Left ventricle myocardium inferior (tissue), 1 donor: ENCODE results near the gene TRPC3. TPM values are rescaled to one million over a fixed set of nuclear protein-coding genes. Genes with fewer than 3 reads are reported as not detected.

Experiments used
- DNase-seq: peaks from one replicate; pipeline ENCODE4 v3.0.0-alpha.2; 2020
- H3K27ac ChIP-seq: fragments of 200-600 bp; replicated peaks from 2 replicates; pipeline ENCODE4 v1.8.0; 2021
- H3K27me3 ChIP-seq: fragments of 200-600 bp; 2 replicates; pipeline ENCODE4 v1.8.0; 2021; ENCODE audit warnings: low read depth
- H3K36me3 ChIP-seq: fragments of 200-600 bp; 2 replicates; pipeline ENCODE4 v1.8.0; 2021
- H3K4me1 ChIP-seq: fragments of 200-600 bp; 2 replicates; pipeline ENCODE4 v1.8.0; 2021
- H3K4me3 ChIP-seq: fragments of 200-600 bp; 2 replicates; pipeline ENCODE4 v1.8.0; 2021; ENCODE audit warnings: mild to moderate bottlenecking, moderate library complexity
- H3K9me3 ChIP-seq: fragments of 200-600 bp; replicated peaks from 2 replicates; pipeline ENCODE4 v1.8.0; 2021
- intact Hi-C: fragments of 100-400 bp; cut with micrococcal nuclease; formaldehyde crosslinking; loops from one replicate; pipeline ENCODE4 v1.11.0; 2022
- total RNA-seq: library from RNA; stranded (reverse); fragmentation: NEBNext Ultra II Directional; extraction: Animal tissue kit (Norgen Biotek cat#: 25700); gene quantifications from one replicate; pipeline ENCODE4 v1.2.1, GENCODE V29; 2021
- TF ChIP-seq, protein P1 (sequence below): fragments of 200-600 bp; IDR thresholded peaks from 2 replicates; pipeline ENCODE4 v1.8.0; 2021; ENCODE audit warnings: antibody characterized with exemption, mild to moderate bottlenecking, borderline replicate concordance
- donor health status: DM: no; HTN: yes; CAD: no; lungs with severe emphysema.

Gene TRPC3
- total RNA-seq, 1 donor from 2014 or later: 0.25 TPM

DNA sequence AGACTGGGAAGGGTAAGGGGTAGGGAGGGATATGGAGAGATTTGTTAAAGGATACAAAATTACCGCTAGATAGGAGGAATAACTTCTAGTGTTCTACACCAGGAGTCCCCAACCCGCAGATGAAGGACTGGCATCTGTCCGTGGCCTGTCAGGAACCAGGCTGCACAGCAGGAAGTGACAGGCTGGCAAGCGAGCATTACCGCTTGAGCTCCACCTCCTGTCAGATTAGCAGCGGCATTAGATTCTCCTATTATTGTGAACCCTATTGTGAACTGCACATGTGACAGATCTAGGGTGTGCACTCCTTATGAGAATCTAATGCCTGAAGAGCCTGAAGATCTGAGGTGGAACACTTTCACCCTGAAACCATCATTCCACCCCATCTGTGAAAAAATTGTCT is 53.7 kb downstream of the TRPC3 start:
- H3K4me3 ChIP-seq: no peak overlapping the region
- DNase-seq: no peak
- peaks cover 3% of the 10 kb centered on the region for H3K27me3 ChIP-seq
- H3K36me3 ChIP-seq: no peaks in the 10 kb centered on the region
- no peaks in the 10 kb centered on the region for H3K9me3 ChIP-seq
- no peak overlapping the region for H3K27ac ChIP-seq
- TF ChIP-seq, protein P1, sequence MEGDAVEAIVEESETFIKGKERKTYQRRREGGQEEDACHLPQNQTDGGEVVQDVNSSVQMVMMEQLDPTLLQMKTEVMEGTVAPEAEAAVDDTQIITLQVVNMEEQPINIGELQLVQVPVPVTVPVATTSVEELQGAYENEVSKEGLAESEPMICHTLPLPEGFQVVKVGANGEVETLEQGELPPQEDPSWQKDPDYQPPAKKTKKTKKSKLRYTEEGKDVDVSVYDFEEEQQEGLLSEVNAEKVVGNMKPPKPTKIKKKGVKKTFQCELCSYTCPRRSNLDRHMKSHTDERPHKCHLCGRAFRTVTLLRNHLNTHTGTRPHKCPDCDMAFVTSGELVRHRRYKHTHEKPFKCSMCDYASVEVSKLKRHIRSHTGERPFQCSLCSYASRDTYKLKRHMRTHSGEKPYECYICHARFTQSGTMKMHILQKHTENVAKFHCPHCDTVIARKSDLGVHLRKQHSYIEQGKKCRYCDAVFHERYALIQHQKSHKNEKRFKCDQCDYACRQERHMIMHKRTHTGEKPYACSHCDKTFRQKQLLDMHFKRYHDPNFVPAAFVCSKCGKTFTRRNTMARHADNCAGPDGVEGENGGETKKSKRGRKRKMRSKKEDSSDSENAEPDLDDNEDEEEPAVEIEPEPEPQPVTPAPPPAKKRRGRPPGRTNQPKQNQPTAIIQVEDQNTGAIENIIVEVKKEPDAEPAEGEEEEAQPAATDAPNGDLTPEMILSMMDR: no peak
- intact Hi-C loops: no loop called here
- no peaks in the 10 kb centered on the region for H3K4me1 ChIP-seq

DNA sequence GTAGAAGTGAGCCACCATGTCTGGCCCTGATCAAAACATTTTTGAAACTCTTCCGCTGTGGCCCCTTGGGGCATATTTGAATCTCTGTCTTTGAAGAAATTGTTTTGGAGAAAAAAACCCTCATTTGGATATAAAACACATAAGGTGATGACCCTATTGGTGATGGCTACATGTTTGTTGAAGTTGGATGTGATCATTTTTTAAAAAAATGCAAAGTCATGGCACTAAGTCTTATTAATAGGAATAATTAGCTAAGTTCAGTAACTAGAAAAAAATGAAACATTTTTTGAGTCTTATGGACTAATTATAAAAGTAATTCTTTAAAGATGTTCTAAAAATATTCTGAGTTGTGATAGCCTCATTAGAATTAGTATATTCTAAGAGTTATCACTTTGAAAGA is 63.7 kb downstream of the TRPC3 start:
- H3K4me1 ChIP-seq: no peaks in the 10 kb centered on the region
- TF ChIP-seq, protein P1: no peak
- H3K36me3 ChIP-seq: no peaks in the 10 kb centered on the region
- H3K27me3 ChIP-seq: peaks cover 6% of the 10 kb centered on the region
- no peak overlapping the region for H3K27ac ChIP-seq
- no peak for DNase-seq
- intact Hi-C loops: no loop called here
- no peaks in the 10 kb centered on the region for H3K9me3 ChIP-seq
- no peak overlapping the region for H3K4me3 ChIP-seq

DNA sequence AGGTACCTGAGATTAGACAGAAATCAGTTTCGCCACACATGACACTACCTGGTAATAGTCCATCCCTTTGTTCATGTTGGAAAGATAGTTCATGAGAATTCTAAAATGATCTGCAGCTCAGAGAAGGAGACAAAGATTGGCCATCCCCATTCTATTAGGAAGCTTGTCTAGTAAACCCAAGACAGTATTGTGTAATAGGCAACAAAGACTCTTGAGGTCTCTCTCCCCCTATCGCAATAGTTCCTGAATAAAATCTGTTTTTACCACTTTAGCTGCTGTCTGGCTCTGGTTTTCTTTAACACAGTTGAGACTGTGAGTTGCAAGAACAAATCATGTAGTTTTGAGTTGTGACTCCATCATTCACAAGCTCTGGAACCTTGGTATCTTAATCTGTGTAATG is 66.7 kb downstream of the TRPC3 start:
- intact Hi-C loops: no loop called here
- no peaks in the 10 kb centered on the region for H3K4me1 ChIP-seq
- TF ChIP-seq, protein P1: no peak
- H3K27me3 ChIP-seq: no peaks in the 10 kb centered on the region
- no peak overlapping the region for H3K27ac ChIP-seq
- no peaks in the 10 kb centered on the region for H3K36me3 ChIP-seq
- no peak for DNase-seq
- no peak overlapping the region for H3K4me3 ChIP-seq
- H3K9me3 ChIP-seq: no peaks in the 10 kb centered on the region

DNA sequence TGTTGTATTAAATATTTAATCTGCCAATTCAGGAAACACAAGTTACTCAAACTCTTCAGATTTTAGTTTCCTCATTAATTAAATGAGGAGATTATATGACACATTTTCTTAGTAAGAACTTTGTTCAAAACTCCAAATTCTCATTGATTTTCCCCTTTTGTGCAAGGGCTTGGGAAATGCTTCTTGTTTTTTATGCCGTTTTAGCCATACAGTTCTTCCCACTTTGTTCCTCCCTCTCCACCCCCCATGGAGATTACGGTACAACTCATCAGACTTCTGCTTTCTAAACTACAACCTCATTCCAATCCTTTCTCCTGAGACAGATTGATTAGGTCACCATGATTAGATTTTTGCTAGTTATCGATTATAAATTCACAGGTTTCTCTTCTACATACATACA is 70.7 kb downstream of the TRPC3 start:
- peaks cover 16% of the 10 kb centered on the region for H3K27me3 ChIP-seq
- no peak for DNase-seq
- H3K27ac ChIP-seq: no peak overlapping the region
- H3K4me3 ChIP-seq: no peak overlapping the region
- TF ChIP-seq, protein P1: no peak
- no peaks in the 10 kb centered on the region for H3K9me3 ChIP-seq
- no peaks in the 10 kb centered on the region for H3K4me1 ChIP-seq
- H3K36me3 ChIP-seq: no peaks in the 10 kb centered on the region
- intact Hi-C loops: no loop called here

DNA sequence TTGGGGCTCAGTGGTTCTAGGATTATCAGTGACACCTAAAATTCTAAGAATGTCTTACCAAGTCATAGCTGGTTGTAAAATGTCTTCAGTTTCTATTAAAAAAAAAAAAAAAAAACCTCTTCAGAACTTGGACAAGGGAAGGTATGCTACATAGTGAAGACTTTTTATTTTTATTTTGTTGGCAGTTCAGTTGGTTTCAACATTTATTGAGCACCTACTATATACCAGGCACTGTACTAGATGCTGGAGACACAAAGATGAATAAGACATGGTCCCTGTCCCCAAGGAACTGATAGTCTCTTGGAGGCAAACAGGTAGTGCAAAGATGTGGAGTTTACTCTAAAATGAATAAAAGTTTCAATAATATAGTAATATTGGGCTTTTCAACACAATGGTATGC is 72.7 kb downstream of the TRPC3 start:
- DNase-seq: no peak
- Histone ChIP-seq H3K27ac (no peak overlapping the region), H3K4me3 (no peak overlapping the region), H3K36me3 (no peaks in the 10 kb centered on the region), H3K27me3 (peaks cover 20% of the 10 kb centered on the region), H3K4me1 (no peaks in the 10 kb centered on the region), H3K9me3 (no peaks in the 10 kb centered on the region)
- intact Hi-C loops: no loop called here
- TF ChIP-seq, protein P1: no peak
